Testis (tissue), 2 donors: ENCODE data around the gene CBARP.

Source experiments
- CTCF ChIP-seq, 3 experiments: fragments of 450-650 bp in 2 of 3; fragments of 200-600 bp in 1 of 3; sonication (generic) in 1 of 3; IDR thresholded peaks; one replicate each; pipeline ENCODE4 v1.5.1; 2016 to 2019; ENCODE audit warnings: antibody characterized with exemption in 3 of 3, mild to moderate bottlenecking in 2 of 3, moderate library complexity in 1 of 3
- POLR2A ChIP-seq: fragments of 450-650 bp; IDR thresholded peaks from one replicate; pipeline ENCODE4 v1.6.1; 2017; ENCODE audit warnings: antibody characterized with exemption, mild to moderate bottlenecking, moderate library complexity

GRCh38 chr19:1248786-1249297 is 11.0 kb upstream of the CBARP start:
- peak; percentile 82 to 97 (median 93) for TF ChIP-seq CTCF (IDR thresholded peaks at IDR 0.05)
- no peak for TF ChIP-seq POLR2A
